HEK293 (cell line): ENCODE measurements around the gene INSIG2.

Source experiments
- BCL11B ChIP-seq: fragments of 450-650 bp; formaldehyde crosslinking; IDR thresholded peaks from 2 replicates; pipeline ENCODE4 v1.5.1; 2016; ENCODE audit warnings: low read depth, missing biosample characterization, missing genetic modification characterization
- KLF10 ChIP-seq: fragments of 450-650 bp; IDR thresholded peaks from 2 replicates; pipeline ENCODE4 v1.5.1; 2018; ENCODE audit warnings: missing biosample characterization, mild to moderate bottlenecking, missing genetic modification characterization
- MYNN ChIP-seq: fragments of 450-650 bp; formaldehyde crosslinking; IDR thresholded peaks from 2 replicates; pipeline ENCODE4 v1.5.1; 2016; ENCODE audit warnings: missing biosample characterization, missing genetic modification characterization, borderline replicate concordance
- RBAK ChIP-seq: fragments of 450-650 bp; formaldehyde crosslinking; IDR thresholded peaks from 2 replicates; pipeline ENCODE4 v1.5.1; 2016; ENCODE audit warnings: missing biosample characterization, missing genetic modification characterization
- REPIN1 ChIP-seq: fragments of 450-650 bp; formaldehyde crosslinking; IDR thresholded peaks from 2 replicates; pipeline ENCODE4 v1.5.1; 2017; ENCODE audit warnings: missing biosample characterization, missing genetic modification characterization, low read depth
- SETDB1 ChIP-seq: IDR thresholded peaks from one replicate; pipeline ENCODE4 v1.6.1; 2017; ENCODE audit warnings: mild to moderate bottlenecking, low read length, moderate library complexity, mixed read lengths; ENCODE audit not compliant: insufficient read length
- ZNF19 ChIP-seq: fragments of 450-650 bp; formaldehyde crosslinking; IDR thresholded peaks from 2 replicates; pipeline ENCODE4; 2016; ENCODE audit warnings: missing biosample characterization, missing genetic modification characterization, low read depth
- ZNF335 ChIP-seq: fragments of 450-650 bp; formaldehyde crosslinking; conservative IDR thresholded peaks from 2 replicates; pipeline ENCODE4 v1.5.1; 2016; ENCODE audit warnings: missing biosample characterization, missing genetic modification characterization
- ZNF473 ChIP-seq: fragments of 450-650 bp; formaldehyde crosslinking; IDR thresholded peaks from 2 replicates; pipeline ENCODE4 v1.5.1; 2017; ENCODE audit warnings: missing biosample characterization, missing genetic modification characterization
- ZNF768 ChIP-seq: fragments of 450-650 bp; formaldehyde crosslinking; IDR thresholded peaks from 2 replicates; pipeline ENCODE4 v1.5.1; 2018; ENCODE audit warnings: missing biosample characterization, mild to moderate bottlenecking, missing genetic modification characterization
- TF ChIP-seq, protein P1 (sequence below): fragments of 450-650 bp; formaldehyde crosslinking; IDR thresholded peaks from 2 replicates; pipeline ENCODE4 v1.5.1; 2016; ENCODE audit warnings: missing biosample characterization, missing genetic modification characterization
- TF ChIP-seq, protein P2 (sequence below): fragments of 450-650 bp; formaldehyde crosslinking; IDR thresholded peaks from 2 replicates; pipeline ENCODE4 v1.5.1; 2016; ENCODE audit warnings: missing biosample characterization, missing genetic modification characterization, low read depth
- TF ChIP-seq, protein P3 (sequence below): fragments of 450-650 bp; IDR thresholded peaks from 2 replicates; pipeline ENCODE4 v1.5.1; 2018; ENCODE audit warnings: missing biosample characterization, mild to moderate bottlenecking, missing genetic modification characterization

DNA sequence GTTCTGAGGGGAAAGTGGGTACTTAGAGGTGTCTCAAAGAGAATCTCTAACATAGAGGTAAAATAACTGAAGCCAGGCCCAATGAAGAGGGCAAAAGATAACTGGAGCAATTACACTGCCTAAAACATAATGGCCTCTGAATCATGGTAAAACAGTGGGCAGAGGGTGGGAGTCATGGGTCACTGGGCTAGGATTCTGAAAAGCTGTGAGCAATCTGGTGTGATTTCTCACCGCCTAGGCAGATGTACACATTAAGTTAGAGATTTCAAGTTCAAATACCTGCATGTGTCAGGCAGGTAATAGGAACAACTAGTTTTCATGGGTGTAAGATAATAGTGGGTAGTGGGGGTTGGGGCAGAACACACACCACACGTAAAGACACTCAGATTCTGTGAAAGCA, 45.6 kb downstream of the INSIG2 start:
- TF ChIP-seq RBAK (tag by site-specific recombination) (no peak), ZNF768 (tag by site-specific recombination) (no peak), ZNF19 (tag by site-specific recombination) (no peak), ZNF335 (no peak), BCL11B (tag by site-specific recombination) (no peak), SETDB1 (no peak), MYNN (tag by site-specific recombination) (no peak), REPIN1 (tag by site-specific recombination) (no peak), ZNF473 (tag by site-specific recombination) (no peak), KLF10 (no peak)
- TF ChIP-seq, protein P1, sequence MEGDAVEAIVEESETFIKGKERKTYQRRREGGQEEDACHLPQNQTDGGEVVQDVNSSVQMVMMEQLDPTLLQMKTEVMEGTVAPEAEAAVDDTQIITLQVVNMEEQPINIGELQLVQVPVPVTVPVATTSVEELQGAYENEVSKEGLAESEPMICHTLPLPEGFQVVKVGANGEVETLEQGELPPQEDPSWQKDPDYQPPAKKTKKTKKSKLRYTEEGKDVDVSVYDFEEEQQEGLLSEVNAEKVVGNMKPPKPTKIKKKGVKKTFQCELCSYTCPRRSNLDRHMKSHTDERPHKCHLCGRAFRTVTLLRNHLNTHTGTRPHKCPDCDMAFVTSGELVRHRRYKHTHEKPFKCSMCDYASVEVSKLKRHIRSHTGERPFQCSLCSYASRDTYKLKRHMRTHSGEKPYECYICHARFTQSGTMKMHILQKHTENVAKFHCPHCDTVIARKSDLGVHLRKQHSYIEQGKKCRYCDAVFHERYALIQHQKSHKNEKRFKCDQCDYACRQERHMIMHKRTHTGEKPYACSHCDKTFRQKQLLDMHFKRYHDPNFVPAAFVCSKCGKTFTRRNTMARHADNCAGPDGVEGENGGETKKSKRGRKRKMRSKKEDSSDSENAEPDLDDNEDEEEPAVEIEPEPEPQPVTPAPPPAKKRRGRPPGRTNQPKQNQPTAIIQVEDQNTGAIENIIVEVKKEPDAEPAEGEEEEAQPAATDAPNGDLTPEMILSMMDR (tag by site-specific recombination): no peak
- TF ChIP-seq, protein P2, sequence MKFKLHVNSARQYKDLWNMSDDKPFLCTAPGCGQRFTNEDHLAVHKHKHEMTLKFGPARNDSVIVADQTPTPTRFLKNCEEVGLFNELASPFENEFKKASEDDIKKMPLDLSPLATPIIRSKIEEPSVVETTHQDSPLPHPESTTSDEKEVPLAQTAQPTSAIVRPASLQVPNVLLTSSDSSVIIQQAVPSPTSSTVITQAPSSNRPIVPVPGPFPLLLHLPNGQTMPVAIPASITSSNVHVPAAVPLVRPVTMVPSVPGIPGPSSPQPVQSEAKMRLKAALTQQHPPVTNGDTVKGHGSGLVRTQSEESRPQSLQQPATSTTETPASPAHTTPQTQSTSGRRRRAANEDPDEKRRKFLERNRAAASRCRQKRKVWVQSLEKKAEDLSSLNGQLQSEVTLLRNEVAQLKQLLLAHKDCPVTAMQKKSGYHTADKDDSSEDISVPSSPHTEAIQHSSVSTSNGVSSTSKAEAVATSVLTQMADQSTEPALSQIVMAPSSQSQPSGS (tag by site-specific recombination): no peak
- TF ChIP-seq, protein P3, sequence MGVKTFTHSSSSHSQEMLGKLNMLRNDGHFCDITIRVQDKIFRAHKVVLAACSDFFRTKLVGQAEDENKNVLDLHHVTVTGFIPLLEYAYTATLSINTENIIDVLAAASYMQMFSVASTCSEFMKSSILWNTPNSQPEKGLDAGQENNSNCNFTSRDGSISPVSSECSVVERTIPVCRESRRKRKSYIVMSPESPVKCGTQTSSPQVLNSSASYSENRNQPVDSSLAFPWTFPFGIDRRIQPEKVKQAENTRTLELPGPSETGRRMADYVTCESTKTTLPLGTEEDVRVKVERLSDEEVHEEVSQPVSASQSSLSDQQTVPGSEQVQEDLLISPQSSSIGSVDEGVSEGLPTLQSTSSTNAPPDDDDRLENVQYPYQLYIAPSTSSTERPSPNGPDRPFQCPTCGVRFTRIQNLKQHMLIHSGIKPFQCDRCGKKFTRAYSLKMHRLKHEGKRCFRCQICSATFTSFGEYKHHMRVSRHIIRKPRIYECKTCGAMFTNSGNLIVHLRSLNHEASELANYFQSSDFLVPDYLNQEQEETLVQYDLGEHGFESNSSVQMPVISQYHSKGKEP: no peak
